H9 (cell line): ENCODE results near the gene SCD. TPM values are rescaled to one million over a fixed set of nuclear protein-coding genes. Genes with fewer than 3 reads are reported as not detected.

Experiments
- DNase-seq: peaks from one replicate; pipeline ENCODE4 v3.0.0-alpha.2; 2017
- H2AFZ ChIP-seq: one replicate; pipeline ENCODE4 v1.6.1; 2013; ENCODE audit warnings: mild to moderate bottlenecking, low read length, control low read depth, moderate library complexity
- H2AK5ac ChIP-seq: 2 replicates; pipeline ENCODE4 v1.6.1; 2013; ENCODE audit warnings: low read length, control low read depth, mixed read lengths; ENCODE audit not compliant: insufficient read length
- H2BK120ac ChIP-seq: one replicate; pipeline ENCODE4 v1.6.1; 2013; ENCODE audit warnings: low read depth, mild to moderate bottlenecking, low read length, control low read depth, inconsistent platforms; ENCODE audit not compliant: poor library complexity, severe bottlenecking
- H2BK12ac ChIP-seq: 2 replicates; pipeline ENCODE4 v1.6.1; 2013; ENCODE audit warnings: low read length, control low read depth, mixed read lengths, low read depth; ENCODE audit not compliant: insufficient read length
- H2BK15ac ChIP-seq: 2 replicates; pipeline ENCODE4 v1.6.1; 2013; ENCODE audit warnings: low read depth, low read length, control low read depth
- H2BK20ac ChIP-seq: one replicate; pipeline ENCODE4 v1.6.1; 2013; ENCODE audit warnings: low read depth, mild to moderate bottlenecking, low read length, control low read depth, inconsistent platforms; ENCODE audit not compliant: poor library complexity, severe bottlenecking
- H2BK5ac ChIP-seq: 2 replicates; pipeline ENCODE4 v1.6.1; 2013; ENCODE audit warnings: low read length, control low read depth, mixed read lengths; ENCODE audit not compliant: insufficient read length
- H3K14ac ChIP-seq: 2 replicates; pipeline ENCODE4 v1.6.1; 2013; ENCODE audit warnings: low read length, control low read depth; ENCODE audit not compliant: insufficient read depth
- H3K18ac ChIP-seq: 2 replicates; pipeline ENCODE4 v1.6.1; 2013; ENCODE audit warnings: low read depth, mild to moderate bottlenecking, mixed read lengths, low read length, control low read depth; ENCODE audit not compliant: insufficient read length
- H3K23ac ChIP-seq: 2 replicates; pipeline ENCODE4 v1.6.1; 2013; ENCODE audit warnings: low read length, control low read depth, mixed read lengths, low read depth; ENCODE audit not compliant: insufficient read length
- H3K23me2 ChIP-seq: 2 replicates; pipeline ENCODE4 v1.6.1; 2013; ENCODE audit warnings: low read depth, mild to moderate bottlenecking, mixed read lengths, low read length, control low read depth; ENCODE audit not compliant: insufficient read length, poor library complexity, severe bottlenecking
- H3K27ac ChIP-seq: 2 replicates; pipeline ENCODE4 v1.5.1; 2013; ENCODE audit warnings: low read length, control low read depth, mixed read lengths, low read depth; ENCODE audit not compliant: insufficient read length
- H3K27me3 ChIP-seq: 2 replicates; pipeline ENCODE4 v1.6.1; 2013; ENCODE audit warnings: low read length, control low read depth, inconsistent platforms; ENCODE audit not compliant: insufficient read depth
- H3K4ac ChIP-seq: 2 replicates; pipeline ENCODE4 v1.6.1; 2013; ENCODE audit warnings: low read depth, mild to moderate bottlenecking, control low read depth, inconsistent platforms, low read length, moderate library complexity
- H3K4me1 ChIP-seq: 2 replicates; pipeline ENCODE4 v1.6.1; 2013; ENCODE audit warnings: low read length, control low read depth, inconsistent platforms; ENCODE audit not compliant: insufficient read depth
- H3K4me2 ChIP-seq: 2 replicates; pipeline ENCODE4 v1.6.1; 2013; ENCODE audit warnings: low read length, control low read depth, mixed read lengths; ENCODE audit not compliant: insufficient read length, insufficient read depth
- H3K56ac ChIP-seq: 2 replicates; pipeline ENCODE4 v1.6.1; 2013; ENCODE audit warnings: low read depth, mild to moderate bottlenecking, mixed read lengths, low read length, control low read depth; ENCODE audit not compliant: insufficient read length
- H3K79me1 ChIP-seq: 2 replicates; pipeline ENCODE4 v1.6.1; 2013; ENCODE audit warnings: low read depth, mild to moderate bottlenecking, moderate library complexity, low read length, control low read depth, inconsistent platforms; ENCODE audit not compliant: insufficient read depth, poor library complexity, severe bottlenecking
- H3K79me2 ChIP-seq: 2 replicates; pipeline ENCODE4 v1.6.1; 2013; ENCODE audit warnings: low read length, control low read depth, inconsistent platforms; ENCODE audit not compliant: insufficient read depth
- H3K9ac ChIP-seq: 2 replicates; pipeline ENCODE4 v1.6.1; 2013; ENCODE audit warnings: low read length, control low read depth, mixed read lengths; ENCODE audit not compliant: insufficient read length; ENCODE audit errors: extremely low read depth
- H3K9me3 ChIP-seq: one replicate; pipeline ENCODE4 v1.6.1; 2013; ENCODE audit warnings: low read depth, low read length, inconsistent platforms; ENCODE audit not compliant: control insufficient read depth
- H3T11ph ChIP-seq: one replicate; pipeline ENCODE4 v1.6.1; 2013; ENCODE audit warnings: mild to moderate bottlenecking, low read length, control low read depth, inconsistent platforms
- H4K20me1 ChIP-seq: one replicate; pipeline ENCODE4 v1.6.1; 2013; ENCODE audit not compliant: control insufficient read depth, insufficient read length, insufficient read depth
- H4K5ac ChIP-seq: 2 replicates; pipeline ENCODE4 v1.6.1; 2013; ENCODE audit warnings: low read depth, mild to moderate bottlenecking, mixed read lengths, low read length, control low read depth; ENCODE audit not compliant: insufficient read length
- H4K8ac ChIP-seq: replicated peaks from 2 replicates; pipeline ENCODE4 v1.6.1; 2013; ENCODE audit warnings: low read length, control low read depth, mixed read lengths, low read depth; ENCODE audit not compliant: insufficient read length
- H4K91ac ChIP-seq: 2 replicates; pipeline ENCODE4 v1.6.1; 2013; ENCODE audit warnings: low read depth, mild to moderate bottlenecking, moderate library complexity, mixed read lengths, low read length, control low read depth; ENCODE audit not compliant: insufficient read length
- H3K27ac Mint-ChIP-seq, 3 experiments: 2 replicates in 2 of 3; 3 replicates in 1 of 3; pipeline ENCODE4 v1.8.0; 2020 to 2021; ENCODE audit warnings: mixed read lengths in 3 of 3, mild to moderate bottlenecking in 1 of 3, moderate library complexity in 1 of 3
- H3K27me3 Mint-ChIP-seq: 2 replicates; pipeline ENCODE4 v1.8.0; 2021; ENCODE audit warnings: low read depth, mild to moderate bottlenecking, moderate library complexity, mixed read lengths
- H3K36me3 Mint-ChIP-seq, 3 experiments: 2 replicates in 2 of 3; 3 replicates in 1 of 3; pipeline ENCODE4 v1.8.0; 2020 to 2021; ENCODE audit warnings: low read depth in 3 of 3, mixed read lengths in 3 of 3; ENCODE audit not compliant: insufficient read depth in 1 of 3
- H3K4me1 Mint-ChIP-seq, 2 experiments: 2 replicates each; pipeline ENCODE4 v1.8.0; 2020; ENCODE audit warnings: mixed read lengths in 2 of 2
- H3K4me3 Mint-ChIP-seq, 2 experiments: 2 replicates in 1 of 2; 3 replicates in 1 of 2; pipeline ENCODE4 v1.8.0; 2020 to 2021; ENCODE audit warnings: mild to moderate bottlenecking in 2 of 2, mixed read lengths in 2 of 2, moderate library complexity in 1 of 2
- H3K9me3 Mint-ChIP-seq, 2 experiments: 2 replicates in 1 of 2; 3 replicates in 1 of 2; pipeline ENCODE4 v1.8.0; 2020; ENCODE audit warnings: mild to moderate bottlenecking in 2 of 2, mixed read lengths in 2 of 2, moderate library complexity in 1 of 2
- WGBS: extraction: QIAGEN DNeasy Blood & Tissue Kit; methylation state at CpG from one replicate; pipeline ENCODE4 v1.1.7; 2013; ENCODE audit warnings: missing lambda C conversion rate, low lambda C conversion rate, mixed read lengths; ENCODE audit not compliant: insufficient read length; ENCODE audit errors: extremely low coverage; 5-methylcytosine and 5-hydroxymethylcytosine counted together
- total RNA-seq: library from RNA; stranded (reverse); gene quantifications from 2 replicates; pipeline ENCODE4 v1.2.1, GENCODE V29; 2021
- TF ChIP-seq, protein P1 (sequence below): fragments of 200-600 bp; sonication (generic); conservative IDR thresholded peaks from 3 replicates; pipeline ENCODE4 v1.8.0; 2021; ENCODE audit warnings: antibody characterized with exemption, mild to moderate bottlenecking

Gene SCD
- total RNA-seq, 1 experiment from 2014 or later, result 354 TPM

- Histone ChIP-seq H3K23ac (no peak overlapping the region), H2BK15ac (no peak overlapping the region), H4K5ac (no peak overlapping the region), H2AFZ (no peak overlapping the region), H3K14ac (no peak overlapping the region), H4K8ac (no peak overlapping the region), H3K79me2 (no peaks in the 10 kb centered on the region), H2AK5ac (no peak overlapping the region), H3K9me3 (no peaks in the 10 kb centered on the region), H3K27me3 (no peaks in the 10 kb centered on the region), H3K79me1 (no peaks in the 10 kb centered on the region), H4K20me1 (no peaks in the 10 kb centered on the region), H2BK120ac (no peak overlapping the region), H3T11ph (no peak overlapping the region), H3K4me2 (no peak overlapping the region), H3K27ac (no peak overlapping the region), H2BK20ac (no peak overlapping the region), H4K91ac (no peak overlapping the region), H3K23me2 (no peaks in the 10 kb centered on the region), H3K9ac (no peak overlapping the region), H2BK5ac (no peak overlapping the region), H3K18ac (no peak overlapping the region), H3K56ac (no peak overlapping the region), H3K4ac (no peak overlapping the region), H2BK12ac (no peak overlapping the region), H3K4me1 (no peaks in the 10 kb centered on the region)
- DNase-seq, result peak; percentile 86
- no peak overlapping the region; a peak in 1 of 5 replicates for H3K4me3 Mint-ChIP-seq
- H3K27ac Mint-ChIP-seq, result peak overlapping the region; percentile 8 to 87 (median 15); a peak in 5 of 7 replicates
- H3K9me3 Mint-ChIP-seq, result no peaks in the 10 kb centered on the region
- TF ChIP-seq, protein P1, sequence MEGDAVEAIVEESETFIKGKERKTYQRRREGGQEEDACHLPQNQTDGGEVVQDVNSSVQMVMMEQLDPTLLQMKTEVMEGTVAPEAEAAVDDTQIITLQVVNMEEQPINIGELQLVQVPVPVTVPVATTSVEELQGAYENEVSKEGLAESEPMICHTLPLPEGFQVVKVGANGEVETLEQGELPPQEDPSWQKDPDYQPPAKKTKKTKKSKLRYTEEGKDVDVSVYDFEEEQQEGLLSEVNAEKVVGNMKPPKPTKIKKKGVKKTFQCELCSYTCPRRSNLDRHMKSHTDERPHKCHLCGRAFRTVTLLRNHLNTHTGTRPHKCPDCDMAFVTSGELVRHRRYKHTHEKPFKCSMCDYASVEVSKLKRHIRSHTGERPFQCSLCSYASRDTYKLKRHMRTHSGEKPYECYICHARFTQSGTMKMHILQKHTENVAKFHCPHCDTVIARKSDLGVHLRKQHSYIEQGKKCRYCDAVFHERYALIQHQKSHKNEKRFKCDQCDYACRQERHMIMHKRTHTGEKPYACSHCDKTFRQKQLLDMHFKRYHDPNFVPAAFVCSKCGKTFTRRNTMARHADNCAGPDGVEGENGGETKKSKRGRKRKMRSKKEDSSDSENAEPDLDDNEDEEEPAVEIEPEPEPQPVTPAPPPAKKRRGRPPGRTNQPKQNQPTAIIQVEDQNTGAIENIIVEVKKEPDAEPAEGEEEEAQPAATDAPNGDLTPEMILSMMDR, result no peak
- H3K36me3 Mint-ChIP-seq, result peaks cover 24 to 50% (median 42%) of the 10 kb centered on the region in 3 experiments; a peak in 6 of 7 replicates
- WGBS, result no CpG with 5 or more reads among the region's 7 CpGs
- peaks cover 1% of the 10 kb centered on the region; the same call in 1 of the 2 replicates for H3K27me3 Mint-ChIP-seq
- H3K4me1 Mint-ChIP-seq, result peaks cover 9 to 20% of the 10 kb centered on the region in 2 experiments
These were observed 17.8 kb downstream of the SCD start for GRCh38 chr10:100364735-100365391.
